Osteoblast (primary cell): ENCODE results near the gene ADD1. TPM values are rescaled to one million over a fixed set of nuclear protein-coding genes. Genes with fewer than 3 reads are reported as not detected.
A peak's percentile ranks its signal among the peaks of the same experiment; 100 is the strongest.

Experiments used
- DNase-seq: peaks from one replicate; pipeline ENCODE4 v3.0.0; 2011; ENCODE audit warnings: low spot score, mixed read lengths; ENCODE audit not compliant: insufficient read length; ENCODE audit errors: missing footprints
- H2AFZ ChIP-seq: 2 replicates; pipeline ENCODE4 v1.6.0; 2011; ENCODE audit warnings: mild to moderate bottlenecking, low read length
- H3K27ac ChIP-seq: 2 replicates; pipeline ENCODE4 v1.5.1; 2011; ENCODE audit warnings: mild to moderate bottlenecking, low read depth, low read length, moderate library complexity
- H3K27me3 ChIP-seq: 2 replicates; pipeline ENCODE4 v1.6.0; 2012; ENCODE audit warnings: mild to moderate bottlenecking, control low read depth, inconsistent platforms, low read length, moderate library complexity; ENCODE audit not compliant: insufficient read depth
- H3K36me3 ChIP-seq: 2 replicates; pipeline ENCODE4 v1.5.1; 2011; ENCODE audit warnings: mild to moderate bottlenecking, low read length, control low read depth, moderate library complexity; ENCODE audit not compliant: insufficient read depth
- H3K4me1 ChIP-seq: 2 replicates; pipeline ENCODE4 v1.5.1; 2011; ENCODE audit warnings: mild to moderate bottlenecking, low read length, control low read depth, moderate library complexity; ENCODE audit not compliant: insufficient read depth
- H3K4me2 ChIP-seq: 2 replicates; pipeline ENCODE4 v1.6.0; 2011; ENCODE audit warnings: mild to moderate bottlenecking, low read length; ENCODE audit not compliant: insufficient read depth
- H3K4me3 ChIP-seq: fragments of 200-600 bp; sonication (generic); 3 replicates; pipeline ENCODE4 v1.5.1; 2012; ENCODE audit warnings: mild to moderate bottlenecking, low read length, inconsistent platforms; ENCODE audit not compliant: insufficient read depth
- H3K79me2 ChIP-seq: 2 replicates; pipeline ENCODE4 v1.6.0; 2012; ENCODE audit warnings: mild to moderate bottlenecking, low read length, control low read depth, inconsistent platforms; ENCODE audit not compliant: insufficient read depth
- H3K9me3 ChIP-seq: 2 replicates; pipeline ENCODE4 v1.5.1; 2011; ENCODE audit warnings: low read depth, low read length, control low read depth
- H4K20me1 ChIP-seq: 2 replicates; pipeline ENCODE4 v1.6.0; 2012; ENCODE audit warnings: mild to moderate bottlenecking, low read length, control low read depth; ENCODE audit not compliant: insufficient read depth
- total RNA-seq: library from RNA; depleted of rRNA; stranded (reverse); fragments of >200 nt; gene quantifications from 2 replicates; pipeline ENCODE4 v1.2.3, GENCODE V29; 2012
- TF ChIP-seq, protein P1 (sequence below): IDR thresholded peaks from 2 replicates; pipeline ENCODE4 v1.5.1; 2011; ENCODE audit warnings: mild to moderate bottlenecking, low read depth, low read length, moderate library complexity; ENCODE audit errors: extremely low read depth

Gene ADD1
- total RNA-seq, 1 donor, result 200 TPM

DNA sequence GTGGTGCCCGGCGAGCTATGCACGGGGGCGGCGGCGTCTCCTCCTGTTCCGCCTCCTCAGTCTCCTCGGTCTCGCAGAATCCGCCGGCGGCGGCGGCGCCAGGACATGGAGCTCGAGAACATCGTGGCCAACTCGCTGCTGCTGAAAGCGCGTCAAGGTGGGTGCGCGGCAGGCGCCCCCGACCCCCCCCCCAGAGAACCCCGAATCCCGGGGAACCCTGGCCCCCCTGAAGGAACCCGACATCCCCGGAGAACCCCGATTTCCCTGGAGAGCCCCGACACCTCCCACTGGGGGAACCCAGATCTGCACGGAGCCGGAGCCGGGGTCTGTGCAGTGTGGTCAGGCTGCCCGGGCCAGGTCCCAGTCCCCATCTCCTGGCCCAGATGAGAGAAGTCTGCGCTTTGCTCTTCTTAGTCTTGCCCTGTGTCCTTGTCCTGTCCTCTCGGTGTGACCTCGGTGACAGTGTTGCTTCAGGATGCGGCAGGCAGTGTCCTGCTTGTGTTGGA is 120.4 kb downstream of the ADD1 start:
- peak; percentile 94 for DNase-seq
- no peaks in the 10 kb centered on the region for H3K27me3 ChIP-seq
- peak overlapping the region; percentile 78 for H2AFZ ChIP-seq
- H3K4me1 ChIP-seq, result peaks cover 24% of the 10 kb centered on the region
- peak overlapping the region; percentile 96 for H3K4me3 ChIP-seq
- peaks cover 23% of the 10 kb centered on the region for H4K20me1 ChIP-seq
- peaks cover 52% of the 10 kb centered on the region for H3K79me2 ChIP-seq
- no peaks in the 10 kb centered on the region for H3K36me3 ChIP-seq
- H3K27ac ChIP-seq, result peak overlapping the region; percentile 40
- H3K9me3 ChIP-seq, result no peaks in the 10 kb centered on the region
- H3K4me2 ChIP-seq, result peak overlapping the region; percentile 95
- TF ChIP-seq, protein P1, sequence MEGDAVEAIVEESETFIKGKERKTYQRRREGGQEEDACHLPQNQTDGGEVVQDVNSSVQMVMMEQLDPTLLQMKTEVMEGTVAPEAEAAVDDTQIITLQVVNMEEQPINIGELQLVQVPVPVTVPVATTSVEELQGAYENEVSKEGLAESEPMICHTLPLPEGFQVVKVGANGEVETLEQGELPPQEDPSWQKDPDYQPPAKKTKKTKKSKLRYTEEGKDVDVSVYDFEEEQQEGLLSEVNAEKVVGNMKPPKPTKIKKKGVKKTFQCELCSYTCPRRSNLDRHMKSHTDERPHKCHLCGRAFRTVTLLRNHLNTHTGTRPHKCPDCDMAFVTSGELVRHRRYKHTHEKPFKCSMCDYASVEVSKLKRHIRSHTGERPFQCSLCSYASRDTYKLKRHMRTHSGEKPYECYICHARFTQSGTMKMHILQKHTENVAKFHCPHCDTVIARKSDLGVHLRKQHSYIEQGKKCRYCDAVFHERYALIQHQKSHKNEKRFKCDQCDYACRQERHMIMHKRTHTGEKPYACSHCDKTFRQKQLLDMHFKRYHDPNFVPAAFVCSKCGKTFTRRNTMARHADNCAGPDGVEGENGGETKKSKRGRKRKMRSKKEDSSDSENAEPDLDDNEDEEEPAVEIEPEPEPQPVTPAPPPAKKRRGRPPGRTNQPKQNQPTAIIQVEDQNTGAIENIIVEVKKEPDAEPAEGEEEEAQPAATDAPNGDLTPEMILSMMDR, result no peak

DNA sequence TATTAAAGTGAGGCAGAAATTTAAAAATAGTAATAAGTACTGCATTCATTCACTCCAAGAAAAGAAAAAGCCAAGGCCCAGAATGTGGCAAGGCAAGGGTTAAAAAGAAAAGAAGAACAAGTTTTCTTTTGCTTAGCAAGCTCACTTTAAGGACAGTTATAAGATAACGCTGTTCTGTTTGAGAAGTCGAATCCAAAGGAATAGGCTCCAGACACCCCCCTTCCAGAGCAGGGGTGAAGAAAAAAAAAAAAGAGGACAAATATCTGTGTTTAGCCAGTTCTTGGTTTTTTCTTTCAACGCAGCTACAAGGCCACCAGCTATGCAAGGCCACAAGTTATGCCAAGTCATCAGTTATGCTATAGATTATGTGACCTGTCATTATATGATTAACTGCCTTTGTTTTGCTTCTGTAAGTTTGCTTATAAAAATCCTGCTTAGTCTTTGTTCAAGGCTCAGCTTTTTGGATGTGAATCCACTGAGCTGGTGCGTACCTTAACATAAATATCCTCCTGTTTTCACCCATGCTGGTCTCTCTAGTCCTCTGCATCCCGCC is 121.1 kb downstream of the ADD1 start:
- H3K27ac ChIP-seq, result no peak overlapping the region
- H3K4me2 ChIP-seq, result peak overlapping the region; percentile 95
- TF ChIP-seq, protein P1, result no peak
- no peaks in the 10 kb centered on the region for H3K27me3 ChIP-seq
- no peaks in the 10 kb centered on the region for H3K36me3 ChIP-seq
- no peak for DNase-seq
- H3K4me3 ChIP-seq, result peak overlapping the region; percentile 96
- H3K4me1 ChIP-seq, result peaks cover 23% of the 10 kb centered on the region
- H3K79me2 ChIP-seq, result peaks cover 47% of the 10 kb centered on the region
- H3K9me3 ChIP-seq, result no peaks in the 10 kb centered on the region
- peak overlapping the region; percentile 78 for H2AFZ ChIP-seq
- H4K20me1 ChIP-seq, result peaks cover 20% of the 10 kb centered on the region

DNA sequence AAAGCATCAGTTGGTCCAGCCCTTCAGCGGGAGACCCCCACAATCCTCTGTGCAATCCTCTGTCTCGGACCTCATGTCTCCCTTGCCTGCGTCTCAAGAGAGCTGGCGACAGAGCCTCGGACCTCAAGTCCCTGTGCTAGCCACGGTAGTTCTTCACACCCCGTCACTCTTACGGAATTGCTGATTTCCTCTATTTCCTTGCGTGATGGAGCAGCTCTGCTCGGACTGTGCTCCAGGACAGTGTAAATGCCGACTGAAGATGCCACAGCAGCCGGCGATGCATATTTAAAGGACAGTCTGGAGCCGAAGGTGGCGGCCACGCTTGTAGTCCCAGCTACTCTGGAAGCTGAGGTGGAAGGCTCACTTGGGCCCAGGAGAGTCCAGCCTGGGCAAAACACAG is 121.6 kb downstream of the ADD1 start:
- peaks cover 17% of the 10 kb centered on the region for H4K20me1 ChIP-seq

DNA sequence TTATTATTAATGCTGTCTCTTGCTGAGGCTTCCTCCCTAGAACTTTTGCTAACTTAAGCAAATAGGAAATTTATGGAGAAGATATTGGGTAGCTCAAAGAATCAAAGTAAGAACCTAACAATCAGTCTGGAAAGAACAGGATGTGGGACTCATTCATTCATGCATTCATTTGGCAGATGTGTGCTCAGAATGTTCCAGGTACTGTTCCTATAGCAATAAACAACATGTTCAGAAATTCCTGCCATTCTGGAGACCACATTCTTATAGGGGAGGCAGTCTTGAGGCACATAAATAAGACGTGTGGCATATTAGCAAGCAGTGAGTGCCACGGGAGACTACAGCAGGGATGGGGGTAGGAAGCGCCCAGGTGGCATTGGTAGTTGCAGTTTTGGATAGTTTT is 124.7 kb downstream of the ADD1 start:
- H3K4me3 ChIP-seq, result no peak overlapping the region
- no peak for DNase-seq

More for the DNA sequence above, 121.6 kb downstream of the ADD1 start:
- Histone ChIP-seq H3K9me3 (no peaks in the 10 kb centered on the region), H3K4me3 (no peak overlapping the region), H3K36me3 (no peaks in the 10 kb centered on the region), H3K27me3 (no peaks in the 10 kb centered on the region), H2AFZ (no peak overlapping the region), H3K4me2 (no peak overlapping the region), H3K79me2 (peaks cover 44% of the 10 kb centered on the region), H3K4me1 (peaks cover 23% of the 10 kb centered on the region), H3K27ac (no peak overlapping the region)
- TF ChIP-seq, protein P1, result no peak
- no peak for DNase-seq

More for the DNA sequence above, 124.7 kb downstream of the ADD1 start:
- Histone ChIP-seq H3K79me2 (peaks cover 22% of the 10 kb centered on the region), H3K36me3 (no peaks in the 10 kb centered on the region), H3K27ac (no peak overlapping the region), H3K4me2 (no peak overlapping the region), H3K27me3 (no peaks in the 10 kb centered on the region), H3K9me3 (no peaks in the 10 kb centered on the region), H4K20me1 (peaks cover 3% of the 10 kb centered on the region), H3K4me1 (peaks cover 9% of the 10 kb centered on the region), H2AFZ (no peak overlapping the region)
- TF ChIP-seq, protein P1, result no peak
